Right lobe of liver (tissue), 4 donors: ENCODE results near the gene ATXN10.

Experiments
- CTCF ChIP-seq, 4 donors: fragments of 200-600 bp in 3 of 4; fragments of 450-650 bp in 1 of 4; IDR thresholded peaks; one replicate each; pipeline versions ENCODE4 v1.5.1 to v1.8.0; 2016 to 2022; ENCODE audit warnings: antibody characterized with exemption in 4 of 4, mild to moderate bottlenecking in 2 of 4
- POLR2A ChIP-seq: fragments of 450-650 bp; IDR thresholded peaks from one replicate; pipeline ENCODE4 v1.6.1; 2017; ENCODE audit warnings: antibody characterized with exemption, mild to moderate bottlenecking
- donor health status: DM: no; HTN: no; CAD: no.
- donor health status: DM: no; HTN: no; CAD: no.
- donor health status: DM: no; HTN: yes; CAD: no.

GRCh38 chr22:45865561-45866125, 194.0 kb downstream of the ATXN10 start:
- no peak for TF ChIP-seq CTCF (IDR thresholded peaks at IDR 0.05)
- no peak for TF ChIP-seq POLR2A
